ENCODE measurements around the gene ST6GALNAC6. TPM values are rescaled to one million over a fixed set of nuclear protein-coding genes. Genes with fewer than 3 reads are reported as not detected.
"Not testable (repeated sequence)": the region's sequence is repeated elsewhere in the genome, so short reads cannot be mapped to it uniquely, and the experiment has no call there.

Gene ST6GALNAC6
- total and polyA plus RNA-seq, 3 experiments from 2014 or later = 52.3 to 54.7 (median 54.0) TPM

GRCh38 chr9:127836561-127836960, 62.8 kb downstream of the ST6GALNAC6 start:
- POLR2A ChIA-PET; H3K4me3 Mint-ChIP-seq; H3K27me3 Mint-ChIP-seq; H3K9me3 ChIP-seq (ENCODE audit: low read length); H3K27ac Mint-ChIP-seq; DNase-seq; H3K27ac ChIP-seq (ENCODE audit: low read depth, low read length); H3K4me1 ChIP-seq (ENCODE audit: insufficient read depth, low read length); H3K9me3 Mint-ChIP-seq; H3K27me3 ChIP-seq (ENCODE audit: insufficient read depth, low read length, poor library complexity, severe bottlenecking); H3K4me3 ChIP-seq (ENCODE audit: low read length); H3K36me3 ChIP-seq (ENCODE audit: insufficient read depth, low read length): not testable (repeated sequence)
- peaks cover 0 to 10% (median 0%) of the 10 kb centered on the region in 3 donors for H3K36me3 Mint-ChIP-seq
- CTCF ChIA-PET = interaction anchor here (1.6 kb wide), 1 partner anchor 33 kb away, joined by 4 read pairs; no protein-coding TSS in a partner anchor
- peaks cover 4 to 11% (median 5%) of the 10 kb centered on the region in 3 donors for H3K4me1 Mint-ChIP-seq

- H3K9me3 Mint-ChIP-seq = no peaks in the 10 kb centered on the region
- POLR2A ChIA-PET = no interaction called here
- H3K4me1 Mint-ChIP-seq = peaks cover 4 to 11% (median 5%) of the 10 kb centered on the region in 3 donors
- Histone ChIP-seq H3K4me1 (ENCODE audit: insufficient read depth, low read length) (peaks cover 7% of the 10 kb centered on the region), H3K27ac (ENCODE audit: low read depth, low read length) (no peak overlapping the region), H3K36me3 (ENCODE audit: insufficient read depth, low read length) (no peaks in the 10 kb centered on the region), H3K27me3 (ENCODE audit: insufficient read depth, low read length, poor library complexity, severe bottlenecking) (no peaks in the 10 kb centered on the region), H3K4me3 (ENCODE audit: low read length) (no peak overlapping the region), H3K9me3 (ENCODE audit: low read length) (no peaks in the 10 kb centered on the region)
- peaks cover 0 to 5% (median 0%) of the 10 kb centered on the region in 3 donors for H3K36me3 Mint-ChIP-seq
- H3K27ac Mint-ChIP-seq = no peak overlapping the region
- no peak overlapping the region for H3K4me3 Mint-ChIP-seq
- CTCF ChIA-PET = interaction anchor here (1.4 to 1.6 kb wide), 2 partner anchors 34 to 85 kb away, joined by 4 to 5 read pairs; no protein-coding TSS in a partner anchor
- no peak for DNase-seq
- peaks cover 0 to 6% of the 10 kb centered on the region in 2 donors for H3K27me3 Mint-ChIP-seq
Observed at GRCh38 chr9:127835991-127836516, 63.3 kb downstream of the ST6GALNAC6 start.

Other genes with a start within 250 kb of the ST6GALNAC6 start
- gene CFAP157, start 192.6 kb downstream of the ST6GALNAC6 start, total RNA-seq = not detected
- 0.33 TPM for gene CFAP157, start 192.6 kb downstream of the ST6GALNAC6 start, polyA plus RNA-seq
- gene PTRH1, start 183.9 kb downstream of the ST6GALNAC6 start, total RNA-seq = 10 to 100 TPM; 34.4 to 35.9 TPM
- 40.7 TPM for gene PTRH1, start 183.9 kb downstream of the ST6GALNAC6 start, polyA plus RNA-seq
- 1 to 10 TPM; 1.6 to 1.8 TPM for gene TTC16, start 183.5 kb downstream of the ST6GALNAC6 start, total RNA-seq
- 7.1 TPM for gene TTC16, start 183.5 kb downstream of the ST6GALNAC6 start, polyA plus RNA-seq
- gene TOR2A, start 164.3 kb downstream of the ST6GALNAC6 start, total RNA-seq = 10 to 100 TPM; 30.7 to 33.7 TPM
- gene TOR2A, start 164.3 kb downstream of the ST6GALNAC6 start, polyA plus RNA-seq = 37.0 TPM
- 10 to 100 TPM; 13.9 to 14.1 TPM for gene SH2D3C, start 120.9 kb downstream of the ST6GALNAC6 start, total RNA-seq
- 50.7 TPM for gene SH2D3C, start 120.9 kb downstream of the ST6GALNAC6 start, polyA plus RNA-seq
- gene CDK9, start 113.6 kb downstream of the ST6GALNAC6 start, total RNA-seq = 100 to 1,000 TPM; 108 to 111 TPM
- gene CDK9, start 113.6 kb downstream of the ST6GALNAC6 start, polyA plus RNA-seq = 72.3 TPM
- gene FPGS, start 96.7 kb downstream of the ST6GALNAC6 start, total RNA-seq = 100 to 1,000 TPM; 110 to 111 TPM
- 68.0 TPM for gene FPGS, start 96.7 kb downstream of the ST6GALNAC6 start, polyA plus RNA-seq
- gene ENG, start 44.9 kb downstream of the ST6GALNAC6 start, total RNA-seq = 10 to 100 TPM; 18.9 to 19.3 TPM
- gene ENG, start 44.9 kb downstream of the ST6GALNAC6 start, polyA plus RNA-seq = 7.9 TPM
- 10 to 100 TPM; 15.8 to 20.0 TPM for gene AK1, start 21.9 kb downstream of the ST6GALNAC6 start, total RNA-seq
- gene AK1, start 21.9 kb downstream of the ST6GALNAC6 start, polyA plus RNA-seq = 0.23 TPM
- 10 to 100 TPM; 32.9 to 43.2 TPM for gene ST6GALNAC4, start 17.4 kb upstream of the ST6GALNAC6 start, total RNA-seq
- 28.7 TPM for gene ST6GALNAC4, start 17.4 kb upstream of the ST6GALNAC6 start, polyA plus RNA-seq
- 1 to 10 TPM; 1.4 to 2.5 TPM for gene PIP5KL1, start 31.2 kb upstream of the ST6GALNAC6 start, total RNA-seq
- gene PIP5KL1, start 31.2 kb upstream of the ST6GALNAC6 start, polyA plus RNA-seq = 0.89 TPM
- 10 to 100 TPM; 73.8 to 75.5 TPM for gene DPM2, start 38.3 kb upstream of the ST6GALNAC6 start, total RNA-seq
- 52.2 TPM for gene DPM2, start 38.3 kb upstream of the ST6GALNAC6 start, polyA plus RNA-seq
- 10 to 100 TPM; 82.2 to 93.3 TPM for gene EEIG1, start 81.4 kb upstream of the ST6GALNAC6 start, total RNA-seq
- 167 TPM for gene EEIG1, start 81.4 kb upstream of the ST6GALNAC6 start, polyA plus RNA-seq
- gene NAIF1, start 167.7 kb upstream of the ST6GALNAC6 start, total RNA-seq = 10 to 100 TPM; 13.1 to 14.0 TPM
- 13.5 TPM for gene NAIF1, start 167.7 kb upstream of the ST6GALNAC6 start, polyA plus RNA-seq
- gene SLC25A25, start 168.6 kb upstream of the ST6GALNAC6 start, total RNA-seq = 10 to 100 TPM; 17.7 to 17.8 TPM
- 19.8 TPM for gene SLC25A25, start 168.6 kb upstream of the ST6GALNAC6 start, polyA plus RNA-seq
- gene PTGES2, start 228.1 kb upstream of the ST6GALNAC6 start, total RNA-seq = 10 to 100 TPM; 67.0 to 68.3 TPM
- 51.7 TPM for gene PTGES2, start 228.1 kb upstream of the ST6GALNAC6 start, polyA plus RNA-seq
- not detected for gene LCN2, start 249.8 kb upstream of the ST6GALNAC6 start, total RNA-seq
- gene LCN2, start 249.8 kb upstream of the ST6GALNAC6 start, polyA plus RNA-seq = not detected